PFSK-1 (cell line): ENCODE results near the gene ZNF169.

Source experiments
- POLR2AphosphoS5 ChIP-seq: IDR thresholded peaks from 2 replicates; pipeline ENCODE4 v1.6.1; 2012; ENCODE audit warnings: low read depth, mild to moderate bottlenecking, control low read depth, low read length, moderate library complexity
- REST ChIP-seq, 2 experiments: IDR thresholded peaks; 2 replicates each; pipeline versions ENCODE4 v1.6.1 to v1.8.0; 2011 to 2012; ENCODE audit warnings: low read depth in 2 of 2, low read length in 2 of 2, control low read depth in 1 of 2, inconsistent platforms in 1 of 2, mild to moderate bottlenecking in 1 of 2, moderate library complexity in 1 of 2; ENCODE audit not compliant: insufficient read depth in 1 of 2

- TF ChIP-seq POLR2AphosphoS5 = no peak
- no peak for TF ChIP-seq REST (IDR thresholded peaks at IDR 0.05; ENCODE audit: insufficient read depth in 1 of 2, low read depth in 2 of 2, low read length in 2 of 2)
Observed at GRCh38 chr9:94250456-94250855, 8.6 kb upstream of the ZNF169 start.
